Esophagus squamous epithelium (tissue), 5 donors: Measurements from ENCODE around the gene RPF1. TPM values are rescaled to one million over a fixed set of nuclear protein-coding genes. Genes with fewer than 3 reads are reported as not detected.

Experiments used
- DNase-seq: peaks from one replicate; lab custom pipeline; 2025; lab: John Stamatoyannopoulos, UW
- H3K27ac ChIP-seq, 4 donors: fragments of 200-600 bp; sonication (generic); one replicate each; pipeline ENCODE4 v1.5.1; 2016 to 2019; ENCODE audit warnings: mild to moderate bottlenecking in 1 of 4
- H3K27me3 ChIP-seq, 4 donors: fragments of 200-600 bp; sonication (generic); 1 replicate in 3 of 4; 2 replicates in 1 of 4; pipeline versions ENCODE4 v1.5.1 to v1.6.0; 2017 to 2021; ENCODE audit warnings: antibody characterized with exemption in 1 of 4
- H3K36me3 ChIP-seq, 3 donors: fragments of 200-600 bp; sonication (generic); one replicate each; pipeline ENCODE4 v1.5.1; 2016 to 2019
- H3K4me1 ChIP-seq, 3 donors: fragments of 200-600 bp; sonication (generic); one replicate each; pipeline ENCODE4 v1.5.1; 2017 to 2019
- H3K4me3 ChIP-seq, 4 donors: fragments of 200-600 bp; sonication (generic); 1 replicate in 3 of 4; 2 replicates in 1 of 4; pipeline ENCODE4 v1.5.1; 2016 to 2019; ENCODE audit warnings: mild to moderate bottlenecking in 2 of 4, moderate library complexity in 1 of 4
- H3K9me3 ChIP-seq, 3 donors: fragments of 200-600 bp; sonication (generic); one replicate each; pipeline ENCODE4 v1.5.1; 2016 to 2019
- POLR2A ChIP-seq, 4 donors: fragments of 450-650 bp; IDR thresholded peaks; one replicate each; pipeline ENCODE4 v1.6.1; 2017; ENCODE audit warnings: antibody characterized with exemption in 4 of 4, mild to moderate bottlenecking in 4 of 4, moderate library complexity in 3 of 4
- WGBS, 2 donors: methylation state at CpG; one replicate each; pipeline ENCODE4 v1.1.5; 2018; 5-methylcytosine and 5-hydroxymethylcytosine counted together
- intact Hi-C: fragments of 100-400 bp; cut with DNase I; formaldehyde crosslinking; loops from one replicate; pipeline ENCODE4 v1.15.0; 2022
- total RNA-seq, 4 donors: library from RNA; depleted of rRNA; stranded (reverse); fragments of >200 nt; gene quantifications; one replicate each; pipeline ENCODE4 v1.1.0, GENCODE V29; 2016
- TF ChIP-seq, protein P1 (sequence below), 6 experiments: fragments of 450-650 bp in 4 of 6; fragments of 200-600 bp in 2 of 6; sonication (generic) in 2 of 6; IDR thresholded peaks; one replicate each; pipeline ENCODE4 v1.5.1; 2016 to 2019; ENCODE audit warnings: antibody characterized with exemption in 6 of 6, mild to moderate bottlenecking in 4 of 6, moderate library complexity in 4 of 6
- donor health status: DM: yes; HTN: yes; CAD: no.

The RPF1 gene
- total RNA-seq, 4 donors from 2014 or later: 30.2 to 41.2 (median 36.3) TPM

DNA sequence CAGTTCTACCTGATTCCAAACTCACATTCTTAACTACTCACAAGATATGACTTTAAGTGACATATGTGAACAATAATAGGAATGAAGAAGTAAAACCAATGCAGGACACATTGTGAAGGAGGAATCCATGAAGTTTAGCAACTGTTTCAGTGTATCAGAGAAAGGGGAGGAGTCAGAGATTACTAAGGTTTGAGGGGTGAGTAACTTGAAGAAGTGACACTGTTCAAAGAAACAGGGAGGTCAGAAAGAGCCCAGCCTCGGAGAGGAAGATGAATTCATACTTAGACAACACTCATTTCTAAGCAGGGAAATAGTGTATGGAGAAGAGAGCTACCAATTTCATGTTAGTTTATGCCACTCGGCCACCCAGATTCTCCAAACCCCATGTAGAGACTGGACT is 28.2 kb upstream of the RPF1 start:
- 68 to 78% methylated on average over 2 of the region's 2 CpGs for WGBS, 2 donors
- Histone ChIP-seq H3K4me1 (no peaks in the 10 kb centered on the region), H3K27ac (no peak overlapping the region), H3K9me3 (no peaks in the 10 kb centered on the region), H3K36me3 (no peaks in the 10 kb centered on the region), H3K27me3 (peaks cover 0 to 38% (median 0%) of the 10 kb centered on the region in 4 donors), H3K4me3 (no peak overlapping the region)
- no peak for DNase-seq
- intact Hi-C loops: no loop called here
- no peak for TF ChIP-seq POLR2A (IDR thresholded peaks at IDR 0.05)
- TF ChIP-seq, protein P1, sequence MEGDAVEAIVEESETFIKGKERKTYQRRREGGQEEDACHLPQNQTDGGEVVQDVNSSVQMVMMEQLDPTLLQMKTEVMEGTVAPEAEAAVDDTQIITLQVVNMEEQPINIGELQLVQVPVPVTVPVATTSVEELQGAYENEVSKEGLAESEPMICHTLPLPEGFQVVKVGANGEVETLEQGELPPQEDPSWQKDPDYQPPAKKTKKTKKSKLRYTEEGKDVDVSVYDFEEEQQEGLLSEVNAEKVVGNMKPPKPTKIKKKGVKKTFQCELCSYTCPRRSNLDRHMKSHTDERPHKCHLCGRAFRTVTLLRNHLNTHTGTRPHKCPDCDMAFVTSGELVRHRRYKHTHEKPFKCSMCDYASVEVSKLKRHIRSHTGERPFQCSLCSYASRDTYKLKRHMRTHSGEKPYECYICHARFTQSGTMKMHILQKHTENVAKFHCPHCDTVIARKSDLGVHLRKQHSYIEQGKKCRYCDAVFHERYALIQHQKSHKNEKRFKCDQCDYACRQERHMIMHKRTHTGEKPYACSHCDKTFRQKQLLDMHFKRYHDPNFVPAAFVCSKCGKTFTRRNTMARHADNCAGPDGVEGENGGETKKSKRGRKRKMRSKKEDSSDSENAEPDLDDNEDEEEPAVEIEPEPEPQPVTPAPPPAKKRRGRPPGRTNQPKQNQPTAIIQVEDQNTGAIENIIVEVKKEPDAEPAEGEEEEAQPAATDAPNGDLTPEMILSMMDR (IDR thresholded peaks at IDR 0.05): no peak

DNA sequence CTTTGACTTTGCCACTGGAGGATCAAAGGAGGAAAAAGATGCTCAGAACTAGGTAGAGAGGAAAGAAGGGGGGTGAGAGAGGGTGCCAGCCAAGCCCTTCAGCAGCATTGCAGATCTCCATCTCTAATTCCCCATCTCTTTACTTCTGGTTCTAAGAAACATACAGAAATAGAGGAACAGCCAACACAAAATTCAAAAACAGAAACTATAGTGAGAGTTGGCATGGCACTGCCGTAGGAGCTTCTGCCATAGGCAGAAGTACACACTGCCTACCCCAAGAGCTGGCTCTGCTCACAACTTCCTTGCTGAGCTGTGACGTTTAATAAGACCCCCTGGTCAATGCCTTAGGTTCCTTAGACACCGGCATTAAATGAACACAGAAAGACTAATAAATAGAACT is 26.6 kb upstream of the RPF1 start:
- 58 to 63% methylated on average over 3 of the region's 3 CpGs for WGBS, 2 donors
- intact Hi-C loops: no loop called here
- Histone ChIP-seq H3K27me3 (peaks cover 0 to 51% (median 0%) of the 10 kb centered on the region in 4 donors), H3K4me1 (no peaks in the 10 kb centered on the region), H3K36me3 (no peaks in the 10 kb centered on the region), H3K27ac (no peak overlapping the region), H3K9me3 (no peaks in the 10 kb centered on the region), H3K4me3 (no peak overlapping the region)
- no peak for DNase-seq
- TF ChIP-seq, protein P1 (IDR thresholded peaks at IDR 0.05): no peak
- TF ChIP-seq POLR2A (IDR thresholded peaks at IDR 0.05): no peak

DNA sequence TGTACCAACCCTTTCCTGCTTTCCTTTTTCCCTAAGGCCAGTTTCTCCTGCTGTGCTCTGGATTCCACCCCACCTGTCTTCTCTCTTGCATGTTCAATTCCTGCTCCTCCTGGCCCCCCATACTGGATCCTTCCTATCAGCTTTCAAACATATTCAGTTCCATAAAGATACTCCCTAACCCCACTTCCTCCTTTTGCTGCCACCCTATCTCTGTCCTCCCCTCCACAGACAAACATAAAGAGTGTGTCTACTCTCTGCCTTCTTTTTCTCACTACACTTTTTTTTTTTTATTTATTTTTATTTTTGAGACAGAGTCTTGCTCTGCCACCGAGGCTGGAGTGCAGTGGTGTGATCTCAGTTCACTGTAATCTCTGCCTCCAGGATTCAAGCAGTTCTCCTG is 16.9 kb upstream of the RPF1 start:
- H3K27ac ChIP-seq: no peak overlapping the region
- H3K36me3 ChIP-seq: no peaks in the 10 kb centered on the region
- 60 to 64% methylated on average over 1 of the region's 1 CpG for WGBS, 2 donors
- TF ChIP-seq, protein P1 (IDR thresholded peaks at IDR 0.05): no peak
- no peak for TF ChIP-seq POLR2A (IDR thresholded peaks at IDR 0.05)
- intact Hi-C loops: no loop called here
- H3K4me1 ChIP-seq: no peaks in the 10 kb centered on the region
- no peaks in the 10 kb centered on the region for H3K9me3 ChIP-seq
- DNase-seq: no peak
- H3K27me3 ChIP-seq: peaks cover 0 to 83% (median 0%) of the 10 kb centered on the region in 4 donors
- H3K4me3 ChIP-seq: no peak overlapping the region

DNA sequence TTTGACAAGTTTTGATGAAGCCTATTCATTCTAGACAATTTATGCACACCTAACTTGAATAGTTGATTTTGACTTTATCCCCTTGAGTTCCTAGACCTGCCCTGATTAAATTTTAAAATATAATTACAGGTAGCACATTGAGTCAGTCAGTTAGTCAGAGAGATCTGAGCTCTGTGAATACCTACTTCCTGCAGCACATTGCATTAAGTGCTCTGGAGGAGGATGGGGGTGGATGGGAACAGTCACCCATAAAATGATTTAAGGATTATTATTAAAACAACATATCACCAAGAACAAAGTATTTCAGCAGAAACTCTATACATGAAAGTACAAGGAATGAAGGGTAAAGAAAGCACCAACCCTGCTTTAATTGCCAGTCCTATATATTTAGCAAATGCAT is 11.8 kb upstream of the RPF1 start:
- Histone ChIP-seq H3K27ac (no peak overlapping the region), H3K4me1 (no peaks in the 10 kb centered on the region), H3K9me3 (no peaks in the 10 kb centered on the region), H3K36me3 (no peaks in the 10 kb centered on the region), H3K27me3 (peaks cover 0 to 90% (median 2%) of the 10 kb centered on the region in 4 donors), H3K4me3 (no peak overlapping the region)
- TF ChIP-seq, protein P1 (IDR thresholded peaks at IDR 0.05): no peak
- no peak for TF ChIP-seq POLR2A (IDR thresholded peaks at IDR 0.05)
- intact Hi-C loops: no loop called here
- no peak for DNase-seq

DNA sequence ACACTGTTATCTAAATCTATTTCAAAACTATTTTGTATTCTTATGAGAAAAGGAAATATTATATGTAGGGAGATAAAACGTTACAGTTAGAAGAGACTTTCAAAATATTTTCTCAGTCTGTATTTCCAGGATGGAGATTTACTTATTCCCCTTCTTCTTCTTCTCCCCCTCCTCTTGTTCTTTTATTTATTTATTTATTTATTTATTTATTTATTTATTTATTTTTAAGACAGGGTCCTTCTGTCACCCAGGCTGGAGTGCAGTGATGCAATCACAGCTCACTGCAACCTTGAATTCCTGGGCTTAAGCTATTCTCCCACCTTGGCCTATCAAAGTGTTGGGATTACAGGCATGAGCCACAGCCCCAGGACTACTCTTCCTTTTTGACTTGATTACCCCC is 2.8 kb upstream of the RPF1 start:
- Histone ChIP-seq H3K27ac (no peak overlapping the region), H3K27me3 (peaks cover 0 to 70% (median 0%) of the 10 kb centered on the region in 4 donors)
- intact Hi-C loops: no loop called here

More for the DNA sequence above, 2.8 kb upstream of the RPF1 start:
- H3K36me3 ChIP-seq: peaks cover 0 to 2% (median 0%) of the 10 kb centered on the region in 3 donors
- H3K9me3 ChIP-seq: no peaks in the 10 kb centered on the region
- H3K4me1 ChIP-seq: peaks cover 6 to 20% (median 12%) of the 10 kb centered on the region in 3 donors
- DNase-seq: no peak
- WGBS, 2 donors: 63 to 68% methylated on average over 1 of the region's 1 CpG
- no peak for TF ChIP-seq POLR2A (IDR thresholded peaks at IDR 0.05)
- TF ChIP-seq, protein P1 (IDR thresholded peaks at IDR 0.05): no peak
- H3K4me3 ChIP-seq: no peak overlapping the region
